Right lobe of liver (tissue), 6 donors: ENCODE data around the gene CNNM1. TPM values are rescaled to one million over a fixed set of nuclear protein-coding genes. Genes with fewer than 3 reads are reported as not detected.

Experiments used
- ATAC-seq, 4 donors: fragments of 200-7000 bp; cut with Tn5 transposase; one replicate each; pipeline ENCODE4 v1.9.1; 2020; ENCODE audit warnings: mild to moderate bottlenecking in 4 of 4, moderate library complexity in 4 of 4
- DNase-seq, 3 donors: peaks; one replicate each; pipeline ENCODE4 v3.0.0-alpha.2; 2020
- H3K27ac ChIP-seq, 3 donors: fragments of 200-600 bp; one replicate each; pipeline ENCODE4 v1.8.0; 2022
- H3K27me3 ChIP-seq, 2 donors: fragments of 200-600 bp; one replicate each; pipeline ENCODE4 v1.8.0; 2022
- H3K36me3 ChIP-seq, 4 donors: fragments of 200-600 bp; sonication (generic) in 1 of 4; one replicate each; pipeline versions ENCODE4 v1.5.1 to v1.8.0; 2017 to 2022; ENCODE audit warnings: control low read depth in 1 of 4
- H3K4me1 ChIP-seq, 4 donors: fragments of 200-600 bp; sonication (generic) in 1 of 4; one replicate each; pipeline versions ENCODE4 v1.5.1 to v1.8.0; 2017 to 2022; ENCODE audit warnings: control low read depth in 1 of 4
- H3K4me3 ChIP-seq, 3 donors: fragments of 200-600 bp; one replicate each; pipeline ENCODE4 v1.8.0; 2022
- H3K9me3 ChIP-seq, 4 donors: fragments of 200-600 bp; sonication (generic) in 1 of 4; one replicate each; pipeline versions ENCODE4 v1.5.1 to v1.8.0; 2017 to 2022; ENCODE audit warnings: control low read depth in 1 of 4
- CTCF ChIP-seq, 4 donors: fragments of 200-600 bp in 3 of 4; fragments of 450-650 bp in 1 of 4; IDR thresholded peaks; one replicate each; pipeline versions ENCODE4 v1.5.1 to v1.8.0; 2016 to 2022; ENCODE audit warnings: antibody characterized with exemption in 4 of 4, mild to moderate bottlenecking in 2 of 4
- POLR2A ChIP-seq: fragments of 450-650 bp; IDR thresholded peaks from one replicate; pipeline ENCODE4 v1.6.1; 2017; ENCODE audit warnings: antibody characterized with exemption, mild to moderate bottlenecking
- WGBS: methylation state at CpG from one replicate; pipeline ENCODE4 v1.1.6; 2018; ENCODE audit warnings: low coverage, low lambda C conversion rate; ENCODE audit not compliant: insufficient coverage; ENCODE audit errors: missing lambda C conversion rate; 5-methylcytosine and 5-hydroxymethylcytosine counted together
- intact Hi-C, 2 donors: fragments of 100-400 bp; cut with DNase I; formaldehyde crosslinking; loops; one replicate each; pipeline versions ENCODE4 v1.11.2 to v1.14.1; 2022
- total RNA-seq, 6 experiments: library from RNA; depleted of rRNA in 2 of 6; stranded (reverse); fragments of >200 nt in 2 of 6; fragmentation: NEBNext Ultra II Directional in 3 of 6; extraction: Animal tissue kit (Norgen Biotek cat#: 25700) in 3 of 6; gene quantifications; one replicate each; pipeline versions ENCODE4 v1.1.0 to v1.2.4, GENCODE V29; 2016 to 2023
- donor health status: DM: no; HTN: yes; CAD: no.
- donor health status: DM: no; HTN: no; CAD: no.
- donor health status: DM: no; HTN: no; CAD: no.
- donor health status: DM: no; HTN: yes; CAD: no.
- donor health status: DM: no; HTN: yes; CAD: no.

CNNM1 gene
- total RNA-seq, 6 experiments from 2014 or later = 0.12 to 0.40 (median 0.20) TPM

- Histone ChIP-seq H3K27me3 (no peaks in the 10 kb centered on the region), H3K4me1 (no peaks in the 10 kb centered on the region), H3K4me3 (no peak overlapping the region), H3K9me3 (no peaks in the 10 kb centered on the region), H3K27ac (no peak overlapping the region), H3K36me3 (no peaks in the 10 kb centered on the region)
- TF ChIP-seq CTCF (IDR thresholded peaks at IDR 0.05) = no peak
- TF ChIP-seq POLR2A = no peak
- 38% methylated on average over 2 of the region's 2 CpGs for WGBS
- no peak for ATAC-seq
- DNase-seq = no peak
- intact Hi-C loops = no loop called here
Measured at GRCh38 chr10:99318475-99318874, 10.7 kb upstream of the CNNM1 start.

- intact Hi-C loops = no loop called here
- ATAC-seq (peak in 1 of 4 donors; percentile 41), DNase-seq (no peak)
- H3K4me1 ChIP-seq = peaks cover 0 to 15% (median 0%) of the 10 kb centered on the region in 4 donors
- H3K27me3 ChIP-seq = peaks cover 0 to 16% of the 10 kb centered on the region in 2 donors
- no peaks in the 10 kb centered on the region for H3K36me3 ChIP-seq
- no peaks in the 10 kb centered on the region for H3K9me3 ChIP-seq
- no peak overlapping the region for H3K27ac ChIP-seq
- TF ChIP-seq POLR2A (no peak), CTCF (IDR thresholded peaks at IDR 0.05) (no peak)
- no peak overlapping the region for H3K4me3 ChIP-seq
- 12% methylated on average over 1 of the region's 1 CpG for WGBS
Measured at GRCh38 chr10:99325281-99325680, 3.9 kb upstream of the CNNM1 start.

GRCh38 chr10:99326871-99327270 is 2.3 kb upstream of the CNNM1 start:
- Histone ChIP-seq H3K4me1 (peaks cover 0 to 17% (median 0%) of the 10 kb centered on the region in 4 donors), H3K4me3 (no peak overlapping the region), H3K27ac (no peak overlapping the region), H3K9me3 (no peaks in the 10 kb centered on the region), H3K36me3 (no peaks in the 10 kb centered on the region), H3K27me3 (peaks cover 0 to 16% of the 10 kb centered on the region in 2 donors)
- intact Hi-C loops = no loop called here
- TF ChIP-seq CTCF (IDR thresholded peaks at IDR 0.05) (no peak), POLR2A (no peak)
- 79% methylated on average over 5 of the region's 5 CpGs for WGBS
- no peak for ATAC-seq
- DNase-seq = no peak

GRCh38 chr10:99328579-99329303 is 415 bp upstream of the CNNM1 start:
- WGBS = 57% methylated on average over 9 of the region's 23 CpGs
- ATAC-seq = no peak

More at GRCh38 chr10:99328579-99329303, 415 bp upstream of the CNNM1 start:
- Histone ChIP-seq H3K4me1 (peaks cover 0 to 17% (median 0%) of the 10 kb centered on the region in 4 donors), H3K4me3 (peak overlapping the region; percentile 40 to 49 (median 41)), H3K9me3 (no peaks in the 10 kb centered on the region), H3K36me3 (no peaks in the 10 kb centered on the region), H3K27ac (no peak overlapping the region), H3K27me3 (peaks cover 0 to 20% of the 10 kb centered on the region in 2 donors)
- TF ChIP-seq CTCF (IDR thresholded peaks at IDR 0.05) (no peak), POLR2A (no peak)
- DNase-seq = no peak
- intact Hi-C loops = no loop called here
